Adrenal gland (tissue), 12 donors: ENCODE results near the gene LSM2. TPM values are rescaled to one million over a fixed set of nuclear protein-coding genes. Genes with fewer than 3 reads are reported as not detected.

ENCODE experiments used
- DNase-seq, 7 donors: peaks; one replicate each; pipeline ENCODE4 v3.0.0-alpha.2; 2019 to 2020
- H3K27ac ChIP-seq, 5 donors: fragments of 200-600 bp; sonication (generic) in 4 of 5; 1 replicate in 3 of 5; 2 replicates in 2 of 5; pipeline versions ENCODE4 v1.5.1 to v1.8.0; 2016 to 2020; ENCODE audit warnings: mild to moderate bottlenecking in 1 of 5
- H3K27me3 ChIP-seq: fragments of 200-600 bp; 2 replicates; pipeline ENCODE4 v1.8.0; 2021
- H3K36me3 ChIP-seq, 2 donors: fragments of 200-600 bp; replicated peaks in 1 of 2; 1 replicate in 1 of 2; 2 replicates in 1 of 2; pipeline versions ENCODE4 v1.5.1 to v1.8.0; 2018 to 2022
- H3K4me1 ChIP-seq, 2 donors: fragments of 200-600 bp; replicated peaks in 1 of 2; 1 replicate in 1 of 2; 2 replicates in 1 of 2; pipeline versions ENCODE4 v1.5.1 to v1.8.0; 2018 to 2021
- H3K4me3 ChIP-seq, 4 donors: fragments of 200-600 bp; sonication (generic) in 3 of 4; one replicate each; pipeline ENCODE4 v1.5.1; 2016 to 2018
- H3K9me3 ChIP-seq, 3 donors: fragments of 200-600 bp; sonication (generic) in 1 of 3; replicated peaks in 1 of 3; 1 replicate in 2 of 3; 2 replicates in 1 of 3; pipeline versions ENCODE4 v1.5.1 to v1.8.0; 2016 to 2021
- CTCF ChIP-seq, 6 experiments: fragments of 450-650 bp in 4 of 6; fragments of 200-600 bp in 2 of 6; sonication (generic) in 1 of 6; IDR thresholded peaks; 1 replicate in 5 of 6; 2 replicates in 1 of 6; pipeline versions ENCODE4 v1.5.1 to v1.8.0; 2016 to 2021; ENCODE audit warnings: antibody characterized with exemption in 6 of 6, mild to moderate bottlenecking in 2 of 6, moderate library complexity in 1 of 6
- POLR2A ChIP-seq, 2 donors: fragments of 450-650 bp; IDR thresholded peaks; one replicate each; pipeline ENCODE4 v1.6.1; 2017; ENCODE audit warnings: antibody characterized with exemption in 2 of 2, mild to moderate bottlenecking in 2 of 2, moderate library complexity in 1 of 2
- WGBS, 4 donors: extraction: QIAGEN DNeasy Blood & Tissue Kit in 2 of 4; methylation state at CpG; one replicate each; pipeline versions ENCODE4 v1.1.5 to v1.1.7; 2013 to 2017; 5-methylcytosine and 5-hydroxymethylcytosine counted together
- intact Hi-C, 2 donors: fragments of 100-400 bp; cut with DNase I; formaldehyde crosslinking; loops; one replicate each; pipeline versions ENCODE4 v1.14.1 to v1.15.0; 2022 to 2023
- polyA plus RNA-seq, 3 donors: library from polyadenylated mRNA; stranded (reverse); fragments of 200-250 nt in 2 of 3; fragments of 350-450 nt in 1 of 3; fragmentation: Illumina TruSeq in 1 of 3; extraction: RNeasy Lipid Tissue Mini Kit (QIAGEN cat#74804) in 1 of 3; gene quantifications; one replicate each; pipeline ENCODE4 v1.2.3, GENCODE V29; 2013 to 2014
- small RNA-seq, 2 donors: library from RNA; depleted of rRNA; stranded (forward); fragments of <200 nt; gene quantifications; one replicate each; pipeline ENCODE3, GENCODE V24; 2016
- total RNA-seq, 9 donors: library from RNA; depleted of rRNA in 4 of 9; stranded (reverse); fragments of >200 nt in 4 of 9; fragments of 120-200 nt in 1 of 9; fragmentation: NEBNext Ultra II Directional in 1 of 9; extraction: Animal tissue kit (Norgen Biotek cat#: 25700) in 1 of 9; gene quantifications; one replicate each; pipeline versions ENCODE4 v1.1.0 to v1.2.4, GENCODE V29; 2013 to 2023
- donor health status: healthy with polysubstance abuse.
- donor health status: Bipolar disorder and iron deficiency.
- donor health status: DM: yes; HTN: yes; CAD: no.
- donor health status: DM: no; HTN: no; CAD: no.
- donor health status: DM: no; HTN: no; CAD: no.
- donor health status: DM: yes; HTN: yes; CAD: no.

Gene LSM2
- total and polyA plus RNA-seq, 12 donors = 28.0 to 61.3 (median 43.2) TPM

GRCh38 chr6:31758281-31758680 is 48.5 kb downstream of the LSM2 start:
- no peaks in the 10 kb centered on the region for H3K36me3 ChIP-seq
- H3K27me3 ChIP-seq = no peaks in the 10 kb centered on the region
- intact Hi-C loops = no loop called here
- WGBS, 4 donors = 94 to 100% (median 96%) methylated on average over 2 of the region's 2 CpGs
- DNase-seq = no peak
- no peak overlapping the region for H3K4me3 ChIP-seq
- H3K9me3 ChIP-seq = no peaks in the 10 kb centered on the region
- H3K27ac ChIP-seq = no peak overlapping the region
- TF ChIP-seq CTCF (IDR thresholded peaks at IDR 0.05) (no peak), POLR2A (IDR thresholded peaks at IDR 0.05) (no peak)
- H3K4me1 ChIP-seq = no peaks in the 10 kb centered on the region

GRCh38 chr6:31752739-31753319 is 53.9 kb downstream of the LSM2 start:
- DNase-seq = no peak
- no peak overlapping the region for H3K27ac ChIP-seq
- no peaks in the 10 kb centered on the region for H3K9me3 ChIP-seq
- H3K4me1 ChIP-seq = no peaks in the 10 kb centered on the region
- TF ChIP-seq CTCF (IDR thresholded peaks at IDR 0.05) (no peak), POLR2A (IDR thresholded peaks at IDR 0.05) (no peak)
- no peaks in the 10 kb centered on the region for H3K27me3 ChIP-seq
- 57 to 63% (median 59%) methylated on average over 8 of the region's 8 CpGs for WGBS, 4 donors
- no peaks in the 10 kb centered on the region for H3K36me3 ChIP-seq
- intact Hi-C loops = no loop called here
- no peak overlapping the region for H3K4me3 ChIP-seq

- intact Hi-C loops = no loop called here
- Histone ChIP-seq H3K27ac (no peak overlapping the region), H3K4me3 (no peak overlapping the region), H3K4me1 (no peaks in the 10 kb centered on the region), H3K9me3 (no peaks in the 10 kb centered on the region), H3K36me3 (no peaks in the 10 kb centered on the region), H3K27me3 (no peaks in the 10 kb centered on the region)
- no peak for TF ChIP-seq CTCF (IDR thresholded peaks at IDR 0.05)
- no peak for TF ChIP-seq POLR2A (IDR thresholded peaks at IDR 0.05)
- WGBS, 4 donors = 90 to 94% (median 92%) methylated on average over 7 of the region's 7 CpGs
- no peak for DNase-seq
Observed at GRCh38 chr6:31750411-31751022, 56.2 kb downstream of the LSM2 start.

- Histone ChIP-seq H3K27ac (no peak overlapping the region), H3K9me3 (no peaks in the 10 kb centered on the region), H3K36me3 (no peaks in the 10 kb centered on the region), H3K27me3 (no peaks in the 10 kb centered on the region), H3K4me3 (no peak overlapping the region), H3K4me1 (no peaks in the 10 kb centered on the region)
- intact Hi-C loops = no loop called here
- 93 to 95% (median 94%) methylated on average over 8 of the region's 8 CpGs for WGBS, 4 donors
- TF ChIP-seq POLR2A (IDR thresholded peaks at IDR 0.05) (no peak), CTCF (IDR thresholded peaks at IDR 0.05) (no peak)
- DNase-seq = no peak
Observed at GRCh38 chr6:31749301-31750036, 57.3 kb downstream of the LSM2 start.

Small RNA genes within 50 kb of the gene (small RNA-seq; reads per million reads assigned to genes)
- 0 reads per million in 2 donors for gene MSH5-SAPCD1
- gene RF00019 = 0 reads per million in 2 donors
- gene RNU6-850P = 0 reads per million in 2 donors
- gene SAPCD1 = 0 reads per million in 2 donors
- gene SNORD48 = 950 to 1,089 reads per million in 2 donors
- 0 reads per million in 2 donors for gene SNORD52

Other genes starting within 250 kb of the LSM2 start
Only the 30 nearest of the 40 such genes appear.
- 100 to 1,000 TPM; 113 to 336 (median 299) TPM for gene BAG6, start 154.3 kb downstream of the LSM2 start, total RNA-seq
- gene BAG6, start 154.3 kb downstream of the LSM2 start, polyA plus RNA-seq = 100 to 1,000 TPM; 170 to 799 (median 668) TPM
- 1 to 10 TPM in 8 of 9 donors, not detected in 1; 2.3 to 4.7 (median 3.7) TPM for gene APOM, start 151.1 kb downstream of the LSM2 start, total RNA-seq
- gene APOM, start 151.1 kb downstream of the LSM2 start, polyA plus RNA-seq = 10 to 100 TPM in 2 of 3 donors, 1 to 10 TPM in 1; 6.4 to 18.2 (median 10.7) TPM
- 10 to 100 TPM; 23.8 to 37.0 (median 27.2) TPM for gene C6orf47, start 146.2 kb downstream of the LSM2 start, total RNA-seq
- gene C6orf47, start 146.2 kb downstream of the LSM2 start, polyA plus RNA-seq = 10 to 100 TPM; 17.9 to 23.6 (median 20.0) TPM
- 10 to 100 TPM; 10.2 to 61.2 (median 16.9) TPM for gene GPANK1, start 142.0 kb downstream of the LSM2 start, total RNA-seq
- 10 to 100 TPM in 2 of 3 donors, 1 to 10 TPM in 1; 7.4 to 18.3 (median 17.6) TPM for gene GPANK1, start 142.0 kb downstream of the LSM2 start, polyA plus RNA-seq
- gene CSNK2B, start 140.9 kb downstream of the LSM2 start, total RNA-seq = 100 to 1,000 TPM; 142 to 324 (median 177) TPM
- 100 to 1,000 TPM; 171 to 239 (median 236) TPM for gene CSNK2B, start 140.9 kb downstream of the LSM2 start, polyA plus RNA-seq
- 10 to 100 TPM in 1 of 9 donors, 1 to 10 TPM in 6, under 1 TPM in 2; 0.48 to 13.3 (median 3.4) TPM for gene LY6G5B, start 137.0 kb downstream of the LSM2 start, total RNA-seq
- gene LY6G5B, start 137.0 kb downstream of the LSM2 start, polyA plus RNA-seq = 10 to 100 TPM in 1 of 3 donors, 1 to 10 TPM in 2; 4.2 to 13.4 (median 8.1) TPM
- gene LY6G5C, start 125.9 kb downstream of the LSM2 start, total RNA-seq = 1 to 10 TPM in 5 of 9 donors, under 1 TPM in 3, not detected in 1; 0.39 to 2.5 (median 1.8) TPM
- gene LY6G5C, start 125.9 kb downstream of the LSM2 start, polyA plus RNA-seq = 1 to 10 TPM in 2 of 3 donors, under 1 TPM in 1; 0.75 to 3.6 (median 3.1) TPM
- gene ABHD16A, start 103.6 kb downstream of the LSM2 start, total RNA-seq = 10 to 100 TPM; 48.0 to 64.4 (median 54.9) TPM
- 10 to 100 TPM; 38.7 to 73.1 (median 62.9) TPM for gene ABHD16A, start 103.6 kb downstream of the LSM2 start, polyA plus RNA-seq
- gene LY6G6F, start 100.1 kb downstream of the LSM2 start, total RNA-seq = under 1 TPM in 1 of 9 donors, not detected in 8; 0.44 TPM
- gene LY6G6F, start 100.1 kb downstream of the LSM2 start, polyA plus RNA-seq = not detected
- not detected for gene LY6G6D, start 91.6 kb downstream of the LSM2 start, total RNA-seq
- gene LY6G6D, start 91.6 kb downstream of the LSM2 start, polyA plus RNA-seq = not detected
- gene LY6G6C, start 85.2 kb downstream of the LSM2 start, total RNA-seq = not detected
- gene LY6G6C, start 85.2 kb downstream of the LSM2 start, polyA plus RNA-seq = not detected
- gene MPIG6B, start 83.6 kb downstream of the LSM2 start, total RNA-seq = under 1 TPM in 2 of 9 donors, not detected in 7; 0.22 to 0.65 TPM
- under 1 TPM in 2 of 3 donors, not detected in 1; 0.07 to 0.08 TPM for gene MPIG6B, start 83.6 kb downstream of the LSM2 start, polyA plus RNA-seq
- 10 to 100 TPM; 21.1 to 52.7 (median 31.5) TPM for gene DDAH2, start 77.7 kb downstream of the LSM2 start, total RNA-seq
- 100 to 1,000 TPM in 2 of 3 donors, 1 to 10 TPM in 1; 6.4 to 202 (median 138) TPM for gene DDAH2, start 77.7 kb downstream of the LSM2 start, polyA plus RNA-seq
- gene CLIC1, start 70.4 kb downstream of the LSM2 start, total RNA-seq = 100 to 1,000 TPM; 176 to 426 (median 217) TPM
- gene CLIC1, start 70.4 kb downstream of the LSM2 start, polyA plus RNA-seq = 100 to 1,000 TPM; 109 to 252 (median 146) TPM
- 10 to 100 TPM in 3 of 9 donors, 1 to 10 TPM in 6; 3.0 to 16.7 (median 5.9) TPM for gene MSH5, start 67.0 kb downstream of the LSM2 start, total RNA-seq
- gene MSH5, start 67.0 kb downstream of the LSM2 start, polyA plus RNA-seq = 10 to 100 TPM in 2 of 3 donors, 1 to 10 TPM in 1; 3.6 to 24.5 (median 16.8) TPM
- gene SAPCD1, start 44.3 kb downstream of the LSM2 start, total RNA-seq = 1 to 10 TPM in 1 of 9 donors, under 1 TPM in 3, not detected in 5; 0.46 to 2.3 (median 0.84) TPM
- 10 to 100 TPM in 1 of 3 donors, 1 to 10 TPM in 1, under 1 TPM in 1; 0.75 to 17.2 (median 6.0) TPM for gene SAPCD1, start 44.3 kb downstream of the LSM2 start, polyA plus RNA-seq
- 1 to 10 TPM in 2 of 9 donors, under 1 TPM in 7; 0.17 to 2.3 (median 0.36) TPM for gene VWA7, start 29.6 kb downstream of the LSM2 start, total RNA-seq
- gene VWA7, start 29.6 kb downstream of the LSM2 start, polyA plus RNA-seq = 1 to 10 TPM in 2 of 3 donors, under 1 TPM in 1; 0.74 to 8.1 (median 1.1) TPM
- gene VARS1, start 11.2 kb downstream of the LSM2 start, total RNA-seq = 10 to 100 TPM; 15.0 to 90.8 (median 54.9) TPM
- gene VARS1, start 11.2 kb downstream of the LSM2 start, polyA plus RNA-seq = 10 to 100 TPM; 58.6 to 74.6 (median 59.2) TPM
- 1 to 10 TPM in 8 of 9 donors, under 1 TPM in 1; 0.79 to 4.3 (median 1.9) TPM for gene HSPA1L, start 8.3 kb upstream of the LSM2 start, total RNA-seq
- 1 to 10 TPM; 1.0 to 5.3 (median 1.1) TPM for gene HSPA1L, start 8.3 kb upstream of the LSM2 start, polyA plus RNA-seq
- 100 to 1,000 TPM; 102 to 261 (median 211) TPM for gene HSPA1A, start 8.6 kb upstream of the LSM2 start, total RNA-seq
- 10 to 100 TPM; 48.5 to 89.4 (median 84.3) TPM for gene HSPA1A, start 8.6 kb upstream of the LSM2 start, polyA plus RNA-seq
- 100 to 1,000 TPM; 156 to 424 (median 265) TPM for gene HSPA1B, start 20.8 kb upstream of the LSM2 start, total RNA-seq
- 100 to 1,000 TPM in 1 of 3 donors, 10 to 100 TPM in 2; 29.0 to 102 (median 38.6) TPM for gene HSPA1B, start 20.8 kb upstream of the LSM2 start, polyA plus RNA-seq
- gene NEU1, start 55.9 kb upstream of the LSM2 start, total RNA-seq = 100 to 1,000 TPM; 101 to 178 (median 118) TPM
- gene NEU1, start 55.9 kb upstream of the LSM2 start, polyA plus RNA-seq = 10 to 100 TPM; 57.8 to 94.7 (median 85.9) TPM
- gene SLC44A4, start 72.0 kb upstream of the LSM2 start, total RNA-seq = 10 to 100 TPM in 7 of 9 donors, 1 to 10 TPM in 2; 1.2 to 30.1 (median 16.4) TPM
- 1 to 10 TPM; 4.7 to 7.7 (median 5.1) TPM for gene SLC44A4, start 72.0 kb upstream of the LSM2 start, polyA plus RNA-seq
- 10 to 100 TPM; 22.5 to 67.6 (median 43.1) TPM for gene EHMT2, start 90.7 kb upstream of the LSM2 start, total RNA-seq
- 100 to 1,000 TPM in 1 of 3 donors, 10 to 100 TPM in 2; 16.8 to 107 (median 59.4) TPM for gene EHMT2, start 90.7 kb upstream of the LSM2 start, polyA plus RNA-seq
- gene ZBTB12, start 95.1 kb upstream of the LSM2 start, total RNA-seq = 10 to 100 TPM in 1 of 9 donors, 1 to 10 TPM in 6, under 1 TPM in 2; 0.69 to 14.5 (median 3.3) TPM
- 1 to 10 TPM; 1.7 to 4.8 (median 2.6) TPM for gene ZBTB12, start 95.1 kb upstream of the LSM2 start, polyA plus RNA-seq
- gene C2, start 120.8 kb upstream of the LSM2 start, total RNA-seq = 100 to 1,000 TPM in 1 of 9 donors, 10 to 100 TPM in 7, 1 to 10 TPM in 1; 4.6 to 107 (median 38.8) TPM
- gene C2, start 120.8 kb upstream of the LSM2 start, polyA plus RNA-seq = 10 to 100 TPM; 13.3 to 25.0 (median 19.0) TPM
- 100 to 1,000 TPM in 2 of 9 donors, 10 to 100 TPM in 6, under 1 TPM in 1; 0.78 to 166 (median 23.2) TPM for gene CFB, start 139.1 kb upstream of the LSM2 start, total RNA-seq
- gene CFB, start 139.1 kb upstream of the LSM2 start, polyA plus RNA-seq = 10 to 100 TPM; 10.2 to 76.4 (median 60.6) TPM
- 100 to 1,000 TPM in 3 of 9 donors, 10 to 100 TPM in 6; 64.4 to 107 (median 94.5) TPM for gene NELFE, start 152.0 kb upstream of the LSM2 start, total RNA-seq
- gene NELFE, start 152.0 kb upstream of the LSM2 start, polyA plus RNA-seq = 100 to 1,000 TPM in 2 of 3 donors, 10 to 100 TPM in 1; 89.9 to 117 (median 106) TPM
- gene SKIC2, start 152.2 kb upstream of the LSM2 start, total RNA-seq = 100 to 1,000 TPM in 4 of 9 donors, 10 to 100 TPM in 5; 29.9 to 231 (median 80.4) TPM
- 100 to 1,000 TPM in 2 of 3 donors, 10 to 100 TPM in 1; 38.8 to 330 (median 243) TPM for gene SKIC2, start 152.2 kb upstream of the LSM2 start, polyA plus RNA-seq
- 10 to 100 TPM; 19.9 to 57.1 (median 44.6) TPM for gene DXO, start 165.2 kb upstream of the LSM2 start, total RNA-seq
- 100 to 1,000 TPM in 1 of 3 donors, 10 to 100 TPM in 2; 38.7 to 102 (median 83.7) TPM for gene DXO, start 165.2 kb upstream of the LSM2 start, polyA plus RNA-seq